CD1c-positive myeloid dendritic cell (primary cell): ENCODE data around the gene HIRIP3.

Experiments
- DNase-seq: peaks from one replicate; pipeline ENCODE4 v3.0.0-alpha.2; 2016; ENCODE audit errors: extremely low spot score

HIRIP3 gene

GRCh38 chr16:29983420-29984136, 11.8 kb downstream of the HIRIP3 start:
- DNase-seq, result no peak

- no peak for DNase-seq
Observed at GRCh38 chr16:29982560-29983419, 12.6 kb downstream of the HIRIP3 start.

GRCh38 chr16:29978564-29979270, 16.7 kb downstream of the HIRIP3 start:
- no peak for DNase-seq

GRCh38 chr16:29978081-29978480, 17.3 kb downstream of the HIRIP3 start:
- DNase-seq, result no peak

- no peak for DNase-seq
Observed at GRCh38 chr16:29977063-29977825, 18.2 kb downstream of the HIRIP3 start.

- no peak for DNase-seq
Observed at GRCh38 chr16:29975811-29976511, 19.5 kb downstream of the HIRIP3 start.

GRCh38 chr16:29975134-29975538, 20.3 kb downstream of the HIRIP3 start:
- no peak for DNase-seq

GRCh38 chr16:29974291-29975133, 20.9 kb downstream of the HIRIP3 start:
- peak; percentile 57 for DNase-seq

- DNase-seq, result peak; percentile 99
Observed at GRCh38 chr16:29973384-29974246, 21.8 kb downstream of the HIRIP3 start, which contains the start of gene TAOK2. Gene TAOK2, plus strand, starts transcription at chr16:29973868. Its CDS starts 3,905 bp downstream, at chr16:29977773.

GRCh38 chr16:29972992-29973383, 22.4 kb downstream of the HIRIP3 start:
- no peak for DNase-seq

GRCh38 chr16:29972500-29972899, 22.9 kb downstream of the HIRIP3 start:
- DNase-seq, result peak; percentile 5

- no peak for DNase-seq
Observed at GRCh38 chr16:29971304-29971703, 24.1 kb downstream of the HIRIP3 start.

- no peak for DNase-seq
Observed at GRCh38 chr16:29968205-29968604, 27.2 kb downstream of the HIRIP3 start.

GRCh38 chr16:29963021-29963743, 32.2 kb downstream of the HIRIP3 start:
- no peak for DNase-seq

- peak; percentile 67 for DNase-seq
Observed at GRCh38 chr16:29962344-29962994, 32.9 kb downstream of the HIRIP3 start.

- DNase-seq, result peak; percentile 97
Observed at GRCh38 chr16:29961479-29962343, 33.7 kb downstream of the HIRIP3 start, which contains the start of gene TMEM219. Gene TMEM219, plus strand, starts transcription at chr16:29962079. Its CDS starts 1,065 bp downstream, at chr16:29963144.

- no peak for DNase-seq
Observed at GRCh38 chr16:29961127-29961478, 34.3 kb downstream of the HIRIP3 start.
